NB4 (cell line): ENCODE measurements around the gene TMC7.

Experiments
- DNase-seq: peaks from one replicate; pipeline ENCODE4 v3.0.0; 2010; ENCODE audit warnings: low read depth
- H3K4me3 ChIP-seq: one replicate; pipeline ENCODE4 v1.5.1; 2011; ENCODE audit warnings: mild to moderate bottlenecking, low read depth, low read length, moderate library complexity
- CTCF ChIP-seq: IDR thresholded peaks from one replicate; pipeline ENCODE4 v1.5.1; 2012; ENCODE audit warnings: low read depth, low read length
- MYC ChIP-seq: IDR thresholded peaks from 2 replicates; pipeline ENCODE4 v1.6.1; 2011; ENCODE audit warnings: low read depth, low read length
- POLR2A ChIP-seq: IDR thresholded peaks from 2 replicates; pipeline ENCODE4 v1.6.1; 2011; ENCODE audit warnings: mild to moderate bottlenecking; ENCODE audit not compliant: insufficient read length; ENCODE audit errors: extremely low read depth
- TF ChIP-seq, protein P1 (sequence below): IDR thresholded peaks from 2 replicates; pipeline ENCODE4 v1.6.1; 2011; ENCODE audit warnings: low read depth, low read length

Gene TMC7

DNA sequence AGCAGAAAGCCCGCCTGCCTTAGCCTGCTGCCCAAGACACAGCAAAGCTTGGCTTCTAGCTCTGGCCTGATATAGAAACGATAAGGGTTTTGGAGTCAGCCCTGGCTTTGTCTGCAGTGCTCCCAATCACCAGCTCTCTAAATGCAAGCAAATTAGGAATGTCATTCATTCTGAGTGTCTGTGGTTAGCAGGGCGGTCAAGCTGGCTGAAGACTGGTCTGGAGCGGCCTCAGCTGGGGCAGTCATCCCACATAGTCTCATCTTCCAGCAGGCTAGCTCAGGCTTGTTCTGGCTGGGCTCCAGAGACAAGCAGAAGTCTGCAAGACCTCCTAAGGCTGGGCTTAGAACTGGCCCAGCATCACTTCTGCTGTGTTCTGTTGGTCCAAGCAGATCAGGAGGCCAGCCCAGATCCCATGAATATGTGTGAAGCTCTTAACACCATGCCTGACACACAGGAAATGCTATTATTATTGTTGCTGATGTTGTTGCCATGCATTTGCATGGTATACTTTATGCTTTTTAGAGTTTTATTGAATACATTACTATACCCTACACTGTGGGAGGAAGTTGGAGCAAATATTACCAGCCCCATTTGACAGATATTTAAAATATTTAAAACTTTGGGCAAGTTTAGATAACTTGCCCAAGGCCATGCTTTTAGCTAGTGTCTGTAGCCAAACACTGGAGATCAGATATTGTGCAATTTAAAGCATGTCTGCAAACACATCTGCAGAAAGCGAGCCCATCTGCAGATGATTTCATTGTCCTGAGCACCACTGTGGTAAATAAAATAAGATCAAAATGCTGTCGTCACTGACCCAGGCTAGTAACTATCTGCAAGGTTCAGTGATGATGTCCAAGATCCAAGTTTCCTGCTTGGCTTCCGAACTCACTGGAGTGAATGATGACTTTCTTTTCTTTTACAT is 24.8 kb downstream of the TMC7 start:
- H3K4me3 ChIP-seq: no peak overlapping the region
- TF ChIP-seq POLR2A: no peak
- TF ChIP-seq MYC: no peak
- TF ChIP-seq, protein P1, sequence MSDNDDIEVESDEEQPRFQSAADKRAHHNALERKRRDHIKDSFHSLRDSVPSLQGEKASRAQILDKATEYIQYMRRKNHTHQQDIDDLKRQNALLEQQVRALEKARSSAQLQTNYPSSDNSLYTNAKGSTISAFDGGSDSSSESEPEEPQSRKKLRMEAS: no peak
- TF ChIP-seq CTCF: no peak
- DNase-seq: peak; percentile 22

- TF ChIP-seq MYC: no peak
- no peak for TF ChIP-seq CTCF
- TF ChIP-seq POLR2A: no peak
- TF ChIP-seq, protein P1: no peak
- no peak for DNase-seq
Measured at GRCh38 chr16:19011169-19011731, 27.5 kb downstream of the TMC7 start.

DNA sequence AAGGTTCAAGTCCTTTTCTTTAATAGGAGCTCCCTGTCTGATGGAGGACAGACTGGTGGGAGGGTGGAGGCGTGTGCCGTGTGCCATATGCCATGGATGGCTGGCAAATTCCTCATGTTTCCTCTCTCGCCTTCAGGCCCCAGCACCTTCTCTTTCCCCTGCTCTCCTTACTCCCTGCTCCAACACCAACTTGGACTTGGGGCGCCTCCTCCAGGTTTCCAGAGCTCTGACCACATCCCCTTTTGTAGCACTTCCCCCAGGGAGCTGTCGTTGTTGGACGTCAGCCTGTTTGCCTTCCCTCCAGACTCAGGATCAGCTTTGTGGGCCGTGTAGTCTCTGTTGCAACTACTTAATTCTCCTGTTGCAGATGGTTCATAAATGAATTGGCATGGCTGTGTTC is 30.7 kb downstream of the TMC7 start:
- peak; percentile 90 for DNase-seq
- TF ChIP-seq MYC (no peak), CTCF (peak; percentile 16)
- TF ChIP-seq, protein P1: peak; percentile 8; the same call in 1 of the 2 replicates
- no peak overlapping the region for H3K4me3 ChIP-seq

More at GRCh38 chr16:19011169-19011731, 27.5 kb downstream of the TMC7 start:
- no peak overlapping the region for H3K4me3 ChIP-seq

GRCh38 chr16:19017179-19017578 is 33.4 kb downstream of the TMC7 start:
- TF ChIP-seq MYC: no peak
- no peak for TF ChIP-seq POLR2A
- TF ChIP-seq, protein P1: no peak
- TF ChIP-seq CTCF: no peak
- H3K4me3 ChIP-seq: no peak overlapping the region
- DNase-seq: no peak

DNA sequence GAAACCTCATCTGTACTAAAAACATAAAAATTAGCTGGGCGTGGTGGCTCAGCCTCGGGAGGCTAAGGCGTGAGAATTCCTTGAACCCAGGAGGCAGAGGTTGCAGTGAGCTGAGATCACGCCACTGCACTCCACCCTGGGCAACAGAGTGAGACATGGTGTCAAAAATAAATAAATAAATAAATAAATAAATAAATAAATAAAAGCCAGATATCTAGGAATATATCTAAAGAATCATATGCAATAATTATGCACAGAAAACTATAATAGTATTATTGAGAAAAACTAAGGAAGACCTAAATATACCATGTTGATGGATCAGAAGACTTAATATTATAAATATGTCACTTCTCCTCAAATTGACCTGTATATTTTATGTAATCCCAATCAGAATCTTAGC is 37.0 kb downstream of the TMC7 start:
- no peak for DNase-seq
- TF ChIP-seq POLR2A: no peak
- no peak for TF ChIP-seq MYC
- TF ChIP-seq, protein P1: no peak
- no peak for TF ChIP-seq CTCF
- no peak overlapping the region for H3K4me3 ChIP-seq
